PC-9 (cell line): Measurements from ENCODE around the gene KIF5C. TPM values are rescaled to one million over a fixed set of nuclear protein-coding genes. Genes with fewer than 3 reads are reported as not detected.

Experiments
- BruUV-seq: library from RNA; stranded (reverse); fragments of 400-500 nt; replicated peaks from 2 replicates; lab custom pipeline; 2021; lab: Mats Ljungman, UMichigan
- CTCF ChIA-PET: fragments of 300-600 bp; sonication (Branson Sonifier 250); formaldehyde crosslinking; loops from one replicate; lab custom pipeline; 2022; ENCODE audit warnings: antibody characterized with exemption; lab: Charles Lee
- POLR2A ChIA-PET: fragments of 300-600 bp; sonication (Branson Sonifier 250); formaldehyde crosslinking; loops from one replicate; lab custom pipeline; 2022; ENCODE audit warnings: antibody characterized with exemption; ENCODE audit not compliant: unreplicated experiment; lab: Charles Lee
- DNase-seq, 2 experiments: peaks; one replicate each; pipeline versions ENCODE4 v3.0.0 to v3.0.0-alpha.2; 2015 to 2022; ENCODE audit warnings: mixed read lengths in 1 of 2
- H2AFZ ChIP-seq: fragments of 200-600 bp; sonication (generic); 2 replicates; pipeline ENCODE4 v1.8.1; 2017; ENCODE audit warnings: antibody characterized with exemption
- H3F3A ChIP-seq: fragments of 200-600 bp; sonication (generic); 2 replicates; pipeline ENCODE4 v1.8.1; 2017; ENCODE audit warnings: antibody characterized with exemption, mild to moderate bottlenecking, low read depth; ENCODE audit not compliant: insufficient read depth
- H3K27ac ChIP-seq: fragments of 200-600 bp; sonication (generic); 2 replicates; pipeline ENCODE4 v1.6.1; 2016; ENCODE audit warnings: mixed run types
- H3K27me3 ChIP-seq: fragments of 200-600 bp; sonication (generic); 2 replicates; pipeline ENCODE4 v1.6.1; 2016; ENCODE audit warnings: low read depth, mixed run types; ENCODE audit not compliant: insufficient read depth
- H3K36me3 ChIP-seq: fragments of 200-600 bp; sonication (generic); 2 replicates; pipeline ENCODE4 v1.6.1; 2016; ENCODE audit warnings: low read depth, mixed run types
- H3K4me1 ChIP-seq: fragments of 200-600 bp; sonication (generic); replicated peaks from 2 replicates; pipeline ENCODE4 v1.6.1; 2016; ENCODE audit warnings: mixed run types; ENCODE audit not compliant: insufficient read depth
- H3K4me2 ChIP-seq: fragments of 200-600 bp; sonication (generic); 2 replicates; pipeline ENCODE4 v1.6.1; 2017; ENCODE audit warnings: mixed run types
- H3K4me3 ChIP-seq: fragments of 200-600 bp; sonication (generic); 2 replicates; pipeline ENCODE4 v1.6.1; 2016; ENCODE audit warnings: mixed run types
- H3K79me2 ChIP-seq: fragments of 200-600 bp; sonication (generic); 2 replicates; pipeline ENCODE4 v1.6.1; 2017; ENCODE audit warnings: low read depth, mixed run types
- H3K9me2 ChIP-seq: fragments of 200-600 bp; sonication (generic); 2 replicates; pipeline ENCODE4 v1.8.1; 2017; ENCODE audit warnings: mild to moderate bottlenecking; ENCODE audit not compliant: insufficient read depth
- H3K9me3 ChIP-seq: fragments of 200-600 bp; sonication (generic); 2 replicates; pipeline ENCODE4 v1.8.1; 2016; ENCODE audit warnings: low read depth; ENCODE audit not compliant: insufficient read depth
- H4K20me1 ChIP-seq: fragments of 200-600 bp; sonication (generic); 2 replicates; pipeline ENCODE4 v1.8.1; 2017; ENCODE audit not compliant: insufficient read depth
- CTCF ChIP-seq: fragments of 200-600 bp; sonication (generic); conservative IDR thresholded peaks from 2 replicates; pipeline ENCODE4 v1.6.1; 2017; ENCODE audit warnings: mixed run types, antibody characterized with exemption, mild to moderate bottlenecking, moderate library complexity
- EZH2 ChIP-seq: fragments of 200-600 bp; sonication (generic); IDR thresholded peaks from 2 replicates; pipeline ENCODE4 v1.8.0; 2017; ENCODE audit warnings: antibody characterized with exemption, low read depth
- intact Hi-C: fragments of 100-400 bp; cut with micrococcal nuclease; formaldehyde crosslinking; loops from one replicate; pipeline ENCODE4 v1.10.0; 2022; ENCODE audit not compliant: unreplicated experiment
- total RNA-seq: library from RNA; stranded (reverse); gene quantifications from 2 replicates; pipeline ENCODE4 v1.2.3, GENCODE V29; 2021

Gene KIF5C
- total RNA-seq, 1 experiment from 2014 or later: 0.07 TPM

- H3K79me2 ChIP-seq: peaks cover 26% of the 10 kb centered on the region
- H4K20me1 ChIP-seq: no peaks in the 10 kb centered on the region
- H2AFZ ChIP-seq: no peak overlapping the region
- no peaks in the 10 kb centered on the region for H3F3A ChIP-seq
- CTCF ChIA-PET: interaction anchor here (1.4 kb wide), 1 partner anchor 8 kb away, joined by 5 read pairs; no protein-coding TSS in a partner anchor
- H3K4me1 ChIP-seq: peaks cover 6% of the 10 kb centered on the region
- no peaks in the 10 kb centered on the region for H3K9me2 ChIP-seq
- no TSS peak for BruUV-seq
- intact Hi-C loops: loop anchor here (5.0 kb wide), 2 partner anchors 276 to 1044 kb away; no protein-coding TSS in a partner anchor
- no peak overlapping the region for H3K4me3 ChIP-seq
- POLR2A ChIA-PET: no interaction called here
- H3K27me3 ChIP-seq: no peaks in the 10 kb centered on the region
- H3K4me2 ChIP-seq: no peak overlapping the region
- H3K36me3 ChIP-seq: no peaks in the 10 kb centered on the region
- DNase-seq: no peak
- no peak overlapping the region for H3K27ac ChIP-seq
- no peaks in the 10 kb centered on the region for H3K9me3 ChIP-seq
- TF ChIP-seq EZH2: no peak
- no peak for TF ChIP-seq CTCF
Measured at GRCh38 chr2:149036507-149037293, 161.7 kb downstream of the KIF5C start.

- Histone ChIP-seq H3K27me3 (no peaks in the 10 kb centered on the region), H2AFZ (peak overlapping the region; percentile 78), H4K20me1 (no peaks in the 10 kb centered on the region), H3K9me3 (no peaks in the 10 kb centered on the region), H3K4me2 (peak overlapping the region; percentile 68), H3K36me3 (no peaks in the 10 kb centered on the region), H3K4me1 (peaks cover 12% of the 10 kb centered on the region), H3K4me3 (peak overlapping the region; percentile 68; the same call in 1 of the 2 replicates), H3K9me2 (no peaks in the 10 kb centered on the region), H3K27ac (no peak overlapping the region; the same call in 1 of the 2 replicates), H3K79me2 (peaks cover 37% of the 10 kb centered on the region), H3F3A (no peaks in the 10 kb centered on the region)
- no TSS peak for BruUV-seq
- POLR2A ChIA-PET: no interaction called here
- intact Hi-C loops: loop anchor here (1.0 to 5.0 kb wide), 4 partner anchors 31 to 1046 kb away; no protein-coding TSS in a partner anchor
- CTCF ChIA-PET: interaction anchor here (0.5 to 1.4 kb wide), 4 partner anchors 9 to 500 kb away, joined by 3 to 5 read pairs (median 4); no protein-coding TSS in a partner anchor
- no peak; the same call in 1 of the 2 replicates for TF ChIP-seq CTCF
- peak; percentile 33 to 63 for DNase-seq
Measured at GRCh38 chr2:149037851-149038250, 162.8 kb downstream of the KIF5C start.

- Histone ChIP-seq H3K9me2 (no peaks in the 10 kb centered on the region), H3K79me2 (peaks cover 42% of the 10 kb centered on the region), H3K9me3 (no peaks in the 10 kb centered on the region), H4K20me1 (no peaks in the 10 kb centered on the region), H3K27ac (no peak within 1 kb of the TSS; the same call in 1 of the 2 replicates), H2AFZ (peak within 1 kb of the TSS; percentile 78), H3K4me3 (peak within 1 kb of the TSS; percentile 68), H3K27me3 (no peaks in the 10 kb centered on the region), H3K4me1 (peaks cover 12% of the 10 kb centered on the region), H3K36me3 (no peaks in the 10 kb centered on the region), H3K4me2 (peak within 1 kb of the TSS; percentile 68), H3F3A (no peaks in the 10 kb centered on the region)
- CTCF ChIA-PET: interaction anchor here (0.5 to 1.4 kb wide), 4 partner anchors 9 to 499 kb away, joined by 3 to 5 read pairs (median 4); no protein-coding TSS in a partner anchor
- TF ChIP-seq EZH2: no peak
- no peak for TF ChIP-seq CTCF
- intact Hi-C loops: loop anchor here (1.0 to 5.0 kb wide), 4 partner anchors 31 to 1046 kb away; no protein-coding TSS in a partner anchor
- DNase-seq: peak; percentile 72 to 87
- POLR2A ChIA-PET: interaction anchor here (0.5 to 0.9 kb wide), 2 partner anchors 29 to 70 kb away, joined by 3 to 4 read pairs; no protein-coding TSS in a partner anchor
- BruUV-seq: no TSS peak
Measured at GRCh38 chr2:149038442-149039212, 163.6 kb downstream of the KIF5C start, which contains the start of gene LYPD6B. Gene LYPD6B (plus strand): TSS chr2:149038699. CDS start chr2:149130949, 92,250 bp downstream.
